Measurements from ENCODE around the gene DUSP8. TPM values are rescaled to one million over a fixed set of nuclear protein-coding genes. Genes with fewer than 3 reads are reported as not detected.
"Not testable (repeated sequence)": the region's sequence is repeated elsewhere in the genome, so short reads cannot be mapped to it uniquely, and the experiment has no call there.

DUSP8 gene
- total RNA-seq, 2 donors from 2014 or later: 21.8 to 33.9 TPM

DNA sequence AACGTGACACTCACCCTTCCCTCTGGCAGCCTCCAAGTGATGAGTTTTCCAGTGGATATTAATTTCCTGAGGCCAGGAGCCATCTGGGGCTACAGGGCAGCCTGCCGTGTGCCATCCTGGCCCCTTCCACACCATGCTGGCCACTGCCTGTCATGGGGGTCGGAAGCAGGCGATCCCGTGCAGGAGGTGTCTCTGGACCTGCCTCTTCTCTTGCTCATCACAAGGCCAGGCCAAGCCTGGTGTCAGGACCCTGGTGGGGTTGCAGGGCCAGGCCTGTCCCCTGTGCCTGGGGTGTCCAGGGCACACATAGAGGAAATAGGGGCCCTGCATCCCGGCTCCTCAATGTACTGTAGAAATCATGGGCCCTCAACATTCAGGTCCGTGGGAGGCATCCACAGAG is 32.6 kb upstream of the DUSP8 start:
- H3K9ac ChIP-seq (ENCODE audit: low read depth in 2 of 2, low read length in 2 of 2): no peak overlapping the region
- DNase-seq: no peak
- no peaks in the 10 kb centered on the region for H3K27me3 ChIP-seq
- intact Hi-C loops (cut with DNase I): no loop called here
- H3K4me1 ChIP-seq: no peaks in the 10 kb centered on the region
- no peaks in the 10 kb centered on the region for H3K9me3 ChIP-seq
- H3K27ac ChIP-seq: no peak overlapping the region
- TF ChIP-seq, protein P1, sequence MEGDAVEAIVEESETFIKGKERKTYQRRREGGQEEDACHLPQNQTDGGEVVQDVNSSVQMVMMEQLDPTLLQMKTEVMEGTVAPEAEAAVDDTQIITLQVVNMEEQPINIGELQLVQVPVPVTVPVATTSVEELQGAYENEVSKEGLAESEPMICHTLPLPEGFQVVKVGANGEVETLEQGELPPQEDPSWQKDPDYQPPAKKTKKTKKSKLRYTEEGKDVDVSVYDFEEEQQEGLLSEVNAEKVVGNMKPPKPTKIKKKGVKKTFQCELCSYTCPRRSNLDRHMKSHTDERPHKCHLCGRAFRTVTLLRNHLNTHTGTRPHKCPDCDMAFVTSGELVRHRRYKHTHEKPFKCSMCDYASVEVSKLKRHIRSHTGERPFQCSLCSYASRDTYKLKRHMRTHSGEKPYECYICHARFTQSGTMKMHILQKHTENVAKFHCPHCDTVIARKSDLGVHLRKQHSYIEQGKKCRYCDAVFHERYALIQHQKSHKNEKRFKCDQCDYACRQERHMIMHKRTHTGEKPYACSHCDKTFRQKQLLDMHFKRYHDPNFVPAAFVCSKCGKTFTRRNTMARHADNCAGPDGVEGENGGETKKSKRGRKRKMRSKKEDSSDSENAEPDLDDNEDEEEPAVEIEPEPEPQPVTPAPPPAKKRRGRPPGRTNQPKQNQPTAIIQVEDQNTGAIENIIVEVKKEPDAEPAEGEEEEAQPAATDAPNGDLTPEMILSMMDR (IDR thresholded peaks at IDR 0.05): no peak
- H3K4me3 ChIP-seq: no peak overlapping the region
- H3K36me3 ChIP-seq: no peaks in the 10 kb centered on the region

DNA sequence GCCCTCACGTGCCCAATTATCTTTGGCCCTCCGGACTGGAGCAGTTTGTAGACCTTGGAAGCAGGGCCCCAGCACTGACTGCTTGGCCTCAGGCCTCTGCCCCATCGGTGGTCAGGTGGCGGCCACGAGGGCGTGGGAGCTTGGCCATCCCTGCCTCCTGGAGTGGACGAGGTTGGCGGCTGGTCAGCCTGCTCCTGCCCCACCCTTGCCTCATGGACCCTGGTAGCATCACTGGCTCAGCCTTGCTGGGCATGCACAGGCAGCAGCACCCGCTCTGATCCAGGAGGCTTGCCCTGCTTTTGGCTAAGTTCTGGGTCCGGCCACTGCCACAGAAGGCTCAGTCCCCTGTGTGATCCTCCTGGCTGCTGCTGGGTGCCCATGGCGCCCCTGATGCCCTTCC is 32.1 kb upstream of the DUSP8 start:
- H3K36me3 ChIP-seq: no peaks in the 10 kb centered on the region
- DNase-seq: no peak
- H3K9me3 ChIP-seq: no peaks in the 10 kb centered on the region
- no peaks in the 10 kb centered on the region for H3K4me1 ChIP-seq
- no peak overlapping the region for H3K4me3 ChIP-seq
- intact Hi-C loops (cut with DNase I): no loop called here
- H3K27me3 ChIP-seq: no peaks in the 10 kb centered on the region
- no peak overlapping the region for H3K27ac ChIP-seq
- TF ChIP-seq, protein P1 (IDR thresholded peaks at IDR 0.05): no peak
- H3K9ac ChIP-seq (ENCODE audit: low read depth in 2 of 2, low read length in 2 of 2): no peak overlapping the region

DNA sequence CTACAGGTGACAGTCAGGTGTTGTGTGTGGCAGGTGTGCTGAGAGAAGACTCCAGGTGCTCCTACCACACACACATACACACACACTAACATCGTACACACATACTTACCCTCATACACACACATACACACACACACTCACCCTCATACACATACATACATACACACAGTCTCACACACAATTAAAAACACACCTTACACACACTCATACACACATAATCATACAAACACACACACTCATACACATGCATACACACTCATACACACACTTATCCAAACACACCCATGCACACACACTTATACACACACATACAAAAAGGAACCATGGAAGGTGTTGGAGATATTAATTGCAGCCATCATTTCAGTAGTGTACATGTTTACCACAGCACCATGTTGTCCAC is 31.6 kb upstream of the DUSP8 start:
- Histone ChIP-seq H3K27me3 (no peaks in the 10 kb centered on the region), H3K4me3 (no peak overlapping the region), H3K9ac (ENCODE audit: low read depth in 2 of 2, low read length in 2 of 2) (no peak overlapping the region), H3K27ac (no peak overlapping the region), H3K4me1 (no peaks in the 10 kb centered on the region), H3K9me3 (no peaks in the 10 kb centered on the region), H3K36me3 (no peaks in the 10 kb centered on the region)
- intact Hi-C loops (cut with DNase I): no loop called here
- no peak for DNase-seq
- TF ChIP-seq, protein P1 (IDR thresholded peaks at IDR 0.05): no peak

GRCh38 chr11:1601663-1602062 is 29.6 kb upstream of the DUSP8 start:
- DNase-seq; H3K4me3 ChIP-seq; H3K27me3 ChIP-seq; H3K27ac ChIP-seq; H3K36me3 ChIP-seq; intact Hi-C loops (cut with DNase I); H3K4me1 ChIP-seq; H3K9ac ChIP-seq (ENCODE audit: low read depth in 2 of 2, low read length in 2 of 2); H3K9me3 ChIP-seq: not testable (repeated sequence)

- H3K36me3 ChIP-seq: no peaks in the 10 kb centered on the region
- H3K9me3 ChIP-seq: no peaks in the 10 kb centered on the region
- intact Hi-C loops (cut with DNase I): no loop called here
- TF ChIP-seq, protein P1 (IDR thresholded peaks at IDR 0.05): no peak
- no peaks in the 10 kb centered on the region for H3K4me1 ChIP-seq
- H3K4me3 ChIP-seq: no peak overlapping the region
- H3K9ac ChIP-seq (ENCODE audit: low read depth in 2 of 2, low read length in 2 of 2): no peak overlapping the region
- H3K27me3 ChIP-seq: no peaks in the 10 kb centered on the region
- H3K27ac ChIP-seq: no peak overlapping the region
- DNase-seq: no peak
Observed at GRCh38 chr11:1600626-1601025, 28.6 kb upstream of the DUSP8 start.

DNA sequence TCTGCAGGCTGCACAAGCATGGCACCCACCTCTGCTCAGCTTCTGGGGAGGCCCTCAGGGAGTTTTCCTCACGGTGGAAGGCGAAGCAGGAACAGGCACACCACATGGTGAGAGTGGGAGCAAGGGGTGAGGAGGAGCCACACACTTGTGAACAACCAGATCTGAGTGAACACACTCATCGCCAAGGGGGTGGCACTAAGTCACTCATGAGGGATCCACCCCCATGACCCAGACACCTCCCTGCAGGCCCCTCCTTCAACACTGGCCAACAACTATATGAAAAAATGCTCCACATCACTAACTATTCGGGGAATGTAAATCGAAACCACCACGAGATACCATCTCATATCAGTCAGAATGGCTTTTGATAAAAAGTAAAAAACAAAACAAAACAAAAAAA is 26.7 kb upstream of the DUSP8 start:
- H3K36me3 ChIP-seq: no peaks in the 10 kb centered on the region
- no peak overlapping the region for H3K27ac ChIP-seq
- H3K27me3 ChIP-seq: no peaks in the 10 kb centered on the region
- H3K9ac ChIP-seq (ENCODE audit: low read depth in 2 of 2, low read length in 2 of 2): no peak overlapping the region
- intact Hi-C loops (cut with DNase I): no loop called here
- DNase-seq: no peak
- H3K4me1 ChIP-seq: no peaks in the 10 kb centered on the region
- no peaks in the 10 kb centered on the region for H3K9me3 ChIP-seq
- H3K4me3 ChIP-seq: no peak overlapping the region
- TF ChIP-seq, protein P1 (IDR thresholded peaks at IDR 0.05): no peak

DNA sequence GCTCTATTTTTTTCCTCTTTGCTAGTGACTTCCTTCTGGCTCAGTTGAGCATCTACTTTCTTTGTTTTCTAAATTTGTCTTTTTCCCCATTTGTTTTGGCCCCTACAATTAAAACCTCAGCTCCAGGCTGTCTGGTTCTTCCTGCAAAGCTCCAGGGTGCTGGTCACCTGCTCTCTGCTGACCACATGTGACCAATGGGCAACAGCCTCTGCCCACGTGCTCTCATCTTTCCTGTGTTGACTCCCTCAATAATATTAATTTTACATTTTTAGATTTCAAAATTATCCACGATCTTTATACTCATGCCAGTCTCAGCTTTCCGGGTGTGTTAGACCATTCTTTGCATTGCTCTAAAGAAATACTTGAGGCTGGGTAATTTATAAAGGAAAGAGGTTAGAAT is 26.3 kb upstream of the DUSP8 start:
- H3K9ac ChIP-seq (ENCODE audit: low read depth in 2 of 2, low read length in 2 of 2); H3K27me3 ChIP-seq: not testable (repeated sequence)

More for the DNA sequence above, 26.3 kb upstream of the DUSP8 start:
- H3K36me3 ChIP-seq; H3K9me3 ChIP-seq; DNase-seq; H3K4me3 ChIP-seq; H3K4me1 ChIP-seq; H3K27ac ChIP-seq; intact Hi-C loops (cut with DNase I): not testable (repeated sequence)

Measured in colonic mucosa (tissue), 4 donors.